H1 (cell line): ENCODE data around the gene SPAG17. TPM values are rescaled to one million over a fixed set of nuclear protein-coding genes. Genes with fewer than 3 reads are reported as not detected.

Experiments used
- CTCF ChIA-PET: fragments of 300-600 bp; sonication (Branson Sonifier 250); formaldehyde crosslinking; loops from one replicate; lab custom pipeline; 2021; ENCODE audit not compliant: partially characterized antibody; lab: Charles Lee
- POLR2A ChIA-PET: fragments of 300-600 bp; sonication (Branson Sonifier 250); formaldehyde crosslinking; loops from one replicate; lab custom pipeline; 2021; ENCODE audit warnings: inconsistent platforms; ENCODE audit not compliant: partially characterized antibody; lab: Charles Lee
- DNase-seq, 2 experiments: peaks; one replicate each; pipeline versions ENCODE4 v3.0.0 to v3.0.0-alpha.2; 2010 to 2022; ENCODE audit warnings: low spot score in 2 of 2, low read depth in 1 of 2, mixed read lengths in 1 of 2
- FAIRE-seq: peaks from 2 replicates; lab custom pipeline; 2011; peaks lifted over from hg19 to GRCh38; lab: Jason Lieb, UNC
- H2AFZ ChIP-seq: 2 replicates; pipeline ENCODE4 v1.8.1; 2012; ENCODE audit warnings: low read length, inconsistent platforms
- H2AK5ac ChIP-seq: 2 replicates; pipeline ENCODE4 v1.6.1; 2013; ENCODE audit warnings: low read depth, low read length
- H2BK120ac ChIP-seq: replicated peaks from 2 replicates; pipeline ENCODE3; 2013; ENCODE audit warnings: low read depth, low read length, inconsistent platforms
- H2BK12ac ChIP-seq: 2 replicates; pipeline ENCODE4 v1.6.1; 2013; ENCODE audit warnings: low read depth, low read length
- H2BK15ac ChIP-seq: 2 replicates; pipeline ENCODE4 v1.6.1; 2013; ENCODE audit warnings: low read length
- H2BK20ac ChIP-seq: 2 replicates; pipeline ENCODE4 v1.6.1; 2013; ENCODE audit warnings: low read length
- H2BK5ac ChIP-seq: 2 replicates; pipeline ENCODE4 v1.6.1; 2013; ENCODE audit warnings: low read depth, low read length
- H3K14ac ChIP-seq: 2 replicates; pipeline ENCODE4 v1.6.1; 2013; ENCODE audit warnings: inconsistent platforms; ENCODE audit not compliant: insufficient read length
- H3K18ac ChIP-seq: 2 replicates; pipeline ENCODE4 v1.6.1; 2013; ENCODE audit warnings: low read length; ENCODE audit errors: extremely low read depth
- H3K23ac ChIP-seq: 2 replicates; pipeline ENCODE4 v1.6.1; 2013; ENCODE audit warnings: inconsistent platforms; ENCODE audit not compliant: insufficient read length
- H3K23me2 ChIP-seq: 2 replicates; pipeline ENCODE4 v1.6.1; 2013; ENCODE audit warnings: low read depth, low read length
- H3K27ac ChIP-seq: 2 replicates; pipeline ENCODE4 v1.6.1; 2011; ENCODE audit warnings: low read depth, low read length, inconsistent platforms
- H3K27me3 ChIP-seq, 4 experiments: replicated peaks in 1 of 4; 1 replicate in 1 of 4; 2 replicates in 3 of 4; pipeline versions ENCODE4 v1.6.1 to v1.8.1; 2011 to 2013; ENCODE audit warnings: low read length in 3 of 4, mild to moderate bottlenecking in 3 of 4, inconsistent platforms in 2 of 4, mixed read lengths in 2 of 4, moderate library complexity in 1 of 4; ENCODE audit not compliant: control insufficient read depth in 3 of 4, insufficient read depth in 3 of 4; ENCODE audit errors: extremely low read depth in 1 of 4
- H3K36me3 ChIP-seq, 4 experiments: 2 replicates each; pipeline versions ENCODE4 v1.6.1 to v1.8.1; 2011 to 2013; ENCODE audit warnings: mild to moderate bottlenecking in 4 of 4, low read length in 3 of 4, moderate library complexity in 2 of 4, control low read depth in 1 of 4, inconsistent platforms in 1 of 4; ENCODE audit not compliant: insufficient read depth in 4 of 4, control insufficient read depth in 2 of 4
- H3K4ac ChIP-seq: replicated peaks from 2 replicates; pipeline ENCODE3; 2013; ENCODE audit warnings: low read length, low read depth, mixed read lengths, inconsistent platforms; ENCODE audit not compliant: insufficient read length
- H3K4me1 ChIP-seq, 4 experiments: replicated peaks in 1 of 4; 1 replicate in 1 of 4; 2 replicates in 3 of 4; pipeline versions ENCODE4 v1.6.1 to v1.8.1; 2011 to 2013; ENCODE audit warnings: low read length in 3 of 4, inconsistent platforms in 2 of 4, mixed read lengths in 1 of 4; ENCODE audit not compliant: insufficient read depth in 4 of 4, control insufficient read depth in 3 of 4
- H3K4me2 ChIP-seq, 2 experiments: 2 replicates each; pipeline versions ENCODE4 v1.6.1 to v1.8.1; 2011 to 2013; ENCODE audit warnings: low read depth in 2 of 2, low read length in 2 of 2, control low read depth in 1 of 2, inconsistent platforms in 1 of 2, mild to moderate bottlenecking in 1 of 2; ENCODE audit not compliant: insufficient read depth in 1 of 2
- H3K4me3 ChIP-seq, 4 experiments: fragments of 200-600, 300-600 bp in 1 of 4; sonication (generic), shearing (Covaris generic), sonication (Bioruptor Twin) in 1 of 4; 2 replicates each; pipeline versions ENCODE4 v1.5.1 to v1.8.1; 2011 to 2016; ENCODE audit warnings: low read length in 4 of 4, low read depth in 3 of 4, control low read depth in 2 of 4, inconsistent platforms in 2 of 4, mild to moderate bottlenecking in 2 of 4, mixed read lengths in 1 of 4, moderate library complexity in 1 of 4; ENCODE audit not compliant: insufficient read depth in 2 of 4; ENCODE audit errors: extremely low read depth in 1 of 4
- H3K56ac ChIP-seq: replicated peaks from 2 replicates; pipeline ENCODE3; 2013; ENCODE audit warnings: low read depth, mild to moderate bottlenecking, mixed read lengths, low read length, inconsistent platforms; ENCODE audit not compliant: insufficient read length
- H3K79me1 ChIP-seq: 2 replicates; pipeline ENCODE4 v1.6.1; 2013; ENCODE audit warnings: low read depth, low read length, control low read depth
- H3K79me2 ChIP-seq, 2 experiments: 2 replicates each; pipeline versions ENCODE4 v1.6.1 to v1.8.1; 2012 to 2013; ENCODE audit warnings: low read length in 2 of 2, mild to moderate bottlenecking in 2 of 2, inconsistent platforms in 1 of 2; ENCODE audit not compliant: insufficient read depth in 2 of 2, control insufficient read depth in 1 of 2
- H3K9ac ChIP-seq, 4 experiments: replicated peaks in 1 of 4; 1 replicate in 1 of 4; 2 replicates in 3 of 4; pipeline versions ENCODE4 v1.6.1 to v1.8.1; 2011 to 2013; ENCODE audit warnings: low read depth in 3 of 4, low read length in 3 of 4, control low read depth in 2 of 4, mild to moderate bottlenecking in 2 of 4, moderate library complexity in 2 of 4, inconsistent platforms in 1 of 4; ENCODE audit errors: extremely low read depth in 1 of 4
- H3K9me3 ChIP-seq, 2 experiments: 2 replicates each; pipeline versions ENCODE4 v1.6.1 to v1.8.1; 2012 to 2013; ENCODE audit warnings: mild to moderate bottlenecking in 2 of 2, moderate library complexity in 2 of 2, control low read depth in 1 of 2, inconsistent platforms in 1 of 2, low read depth in 1 of 2, low read length in 1 of 2, mixed read lengths in 1 of 2; ENCODE audit not compliant: insufficient read depth in 2 of 2
- H4K20me1 ChIP-seq, 2 experiments: replicated peaks in 1 of 2; 2 replicates each; pipeline versions ENCODE3 to v1.8.1; 2011 to 2013; ENCODE audit warnings: inconsistent platforms in 2 of 2, low read length in 2 of 2, mild to moderate bottlenecking in 1 of 2; ENCODE audit not compliant: insufficient read depth in 2 of 2, control insufficient read depth in 1 of 2
- H4K5ac ChIP-seq: 2 replicates; pipeline ENCODE4 v1.6.1; 2013; ENCODE audit warnings: low read length, low read depth, mixed read lengths, inconsistent platforms; ENCODE audit not compliant: insufficient read length
- H4K8ac ChIP-seq: 2 replicates; pipeline ENCODE4 v1.8.0; 2013; ENCODE audit warnings: mild to moderate bottlenecking, moderate library complexity, low read length, inconsistent platforms; ENCODE audit not compliant: insufficient read depth; ENCODE audit errors: extremely low read depth
- H4K91ac ChIP-seq: replicated peaks from 2 replicates; pipeline ENCODE3; 2013; ENCODE audit warnings: low read length, mixed read lengths, inconsistent platforms; ENCODE audit not compliant: insufficient read length
- POLR2AphosphoS5 ChIP-seq: IDR thresholded peaks from 2 replicates; pipeline ENCODE4 v1.6.1; 2011; ENCODE audit warnings: low read depth, low read length
- WGBS, 2 experiments: shearing (Covaris generic) in 1 of 2; methylation state at CpG; one replicate each; pipeline versions ENCODE4 v1.1.6 to v1.1.7; 2013 to 2015; ENCODE audit warnings: low lambda C conversion rate in 2 of 2, mixed read lengths in 2 of 2, inconsistent platforms in 1 of 2, low coverage in 1 of 2, missing lambda C conversion rate in 1 of 2; ENCODE audit not compliant: insufficient replicate concordance in 2 of 2, insufficient coverage in 1 of 2, insufficient read length in 1 of 2; ENCODE audit errors: extremely low coverage in 1 of 2, missing lambda C conversion rate in 1 of 2; 5-methylcytosine and 5-hydroxymethylcytosine counted together
- polyA plus RNA-seq, 7 experiments: library from polyadenylated mRNA; depleted of rRNA in 3 of 7; stranded (reverse) in 5 of 7; unstranded in 2 of 7; fragments of >200 nt in 5 of 7; fragments of 200-250 nt in 2 of 7; gene quantifications; 1 replicate in 5 of 7; 2 replicates in 1 of 7; 4 replicates in 1 of 7; pipeline versions ENCODE4 v1.2.1 to v1.2.3, GENCODE V29; 2011 to 2013; ENCODE audit warnings: missing spikeins in 2 of 7, mixed read lengths in 2 of 7
- total RNA-seq: library from RNA; stranded (reverse); fragmentation: NEBNext Ultra II Directional; extraction: Animal tissue kit (Norgen Biotek cat#: 25700); gene quantifications from 2 replicates; pipeline ENCODE4 v1.2.1, GENCODE V29; 2021

SPAG17 gene
- total and polyA plus RNA-seq, 2 of the 8 experiments (the other 6 are each of a cell fraction or from before 2014, with no cell fraction given): 0.56 to 0.62 TPM

DNA sequence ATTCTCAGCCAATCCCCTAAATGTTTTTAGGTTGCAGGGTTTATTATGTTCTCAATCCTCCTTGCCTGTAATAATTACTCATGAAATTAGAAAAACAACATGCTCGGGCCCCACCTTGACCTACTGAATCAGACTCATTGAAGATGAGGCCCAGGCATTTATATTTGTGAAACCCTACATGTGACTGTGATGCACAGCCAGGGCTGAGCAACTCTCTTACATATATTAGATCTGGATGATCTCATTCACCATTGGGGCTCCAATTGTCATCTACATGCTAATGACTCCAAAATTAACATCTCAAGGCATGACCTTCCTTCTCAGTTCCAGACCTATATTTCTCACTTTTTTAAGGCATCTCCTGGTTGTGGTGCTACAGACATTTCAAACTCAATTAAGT is 152.1 kb downstream of the SPAG17 start:
- H3K4me1 ChIP-seq: peaks cover 0 to 2% (median 0%) of the 10 kb centered on the region in 4 experiments; a peak in 1 of 7 replicates
- H4K20me1 ChIP-seq: no peaks in the 10 kb centered on the region
- no peak overlapping the region for H2BK5ac ChIP-seq
- no peak overlapping the region for H4K91ac ChIP-seq
- H2BK20ac ChIP-seq: no peak overlapping the region
- 86% methylated on average over 1 of the region's 1 CpG; no CpG with 5 or more reads in 1 of the 2 experiments for WGBS, 2 experiments
- H2BK15ac ChIP-seq: no peak overlapping the region
- no peak overlapping the region for H3K18ac ChIP-seq
- no peak for DNase-seq
- no peak overlapping the region for H3K4ac ChIP-seq
- no peak overlapping the region for H4K5ac ChIP-seq
- H2AFZ ChIP-seq: 0 out of 2 replicates have a peak overlapping the region, but pooled peaks have one; percentile 18
- TF ChIP-seq POLR2AphosphoS5: no peak
- TF ChIP-seq, all 59 proteins: peak for 0
- H3K4me3 ChIP-seq: no peak overlapping the region
- no peak overlapping the region for H4K8ac ChIP-seq
- H3K9me3 ChIP-seq: no peaks in the 10 kb centered on the region
- no peak overlapping the region for H3K23ac ChIP-seq
- H3K27me3 ChIP-seq: peaks cover 0 to 1% (median 0%) of the 10 kb centered on the region in 4 experiments; a peak in 1 of 7 replicates
- CTCF ChIA-PET: no interaction called here
- H3K4me2 ChIP-seq: peak overlapping the region in 1 of 2 experiments; percentile 28; a peak in 1 of 4 replicates
- no peak overlapping the region for H3K27ac ChIP-seq
- H3K79me2 ChIP-seq: no peaks in the 10 kb centered on the region
- no peak overlapping the region for H2AK5ac ChIP-seq
- H3K36me3 ChIP-seq: no peaks in the 10 kb centered on the region
- no peak overlapping the region for H2BK12ac ChIP-seq
- H3K56ac ChIP-seq: no peak overlapping the region
- H3K9ac ChIP-seq: no peak overlapping the region
- H3K23me2 ChIP-seq: no peaks in the 10 kb centered on the region
- POLR2A ChIA-PET: no interaction called here
- no peak overlapping the region for H2BK120ac ChIP-seq
- no peak for FAIRE-seq
- H3K79me1 ChIP-seq: no peaks in the 10 kb centered on the region
- no peak overlapping the region for H3K14ac ChIP-seq
